ENCODE measurements around the gene PRKAG1. TPM values are rescaled to one million over a fixed set of nuclear protein-coding genes. Genes with fewer than 3 reads are reported as not detected.
A peak's percentile ranks its signal among the peaks of the same experiment; 100 is the strongest.

The PRKAG1 gene
- total RNA-seq, 2 experiments from 2014 or later = 65.9 to 70.2 TPM

GRCh38 chr12:48996794-48997718, 21.5 kb downstream of the PRKAG1 start:
- CTCF ChIA-PET = interaction anchor here (0.5 to 10.7 kb wide), 24 partner anchors 8 to 648 kb away, joined by 3 to 116 read pairs (median 4); partner anchors contain the start of genes DDX23, DHH, LMBR1L and PRKAG1

GRCh38 chr12:48995086-48995879, 23.3 kb downstream of the PRKAG1 start:
- DNase-seq = peak; percentile 62
- Mint-ChIP-seq H3K36me3 (ENCODE audit: low read depth) (peaks cover 4% of the 10 kb centered on the region), H3K27me3 (peaks cover 67% of the 10 kb centered on the region), H3K4me3 (no peak overlapping the region), H3K27ac (no peak overlapping the region), H3K4me1 (peaks cover 32% of the 10 kb centered on the region), H3K9me3 (no peaks in the 10 kb centered on the region)
- ChIA-PET POLR2A (interaction anchor here (1.0 to 1.2 kb wide), 2 partner anchors 12 to 17 kb away, joined by 3 read pairs; partner anchors contain the start of gene WNT1), CTCF (interaction anchor here (0.7 to 10.7 kb wide), 10 partner anchors 8 to 143 kb away, joined by 3 to 116 read pairs (median 9); partner anchors contain the start of genes ARF3, DDX23, PRKAG1 and WNT1)

More at GRCh38 chr12:48996794-48997718, 21.5 kb downstream of the PRKAG1 start:
- no peaks in the 10 kb centered on the region for H3K9me3 Mint-ChIP-seq
- peaks cover 33% of the 10 kb centered on the region for H3K4me1 Mint-ChIP-seq
- POLR2A ChIA-PET = interaction anchor here (0.6 to 8.2 kb wide), 9 partner anchors 9 to 140 kb away, joined by 3 to 96 read pairs (median 3); partner anchors contain the start of genes FKBP11, PRKAG1 and TUBA1B
- H3K36me3 Mint-ChIP-seq (ENCODE audit: low read depth) = peaks cover 17% of the 10 kb centered on the region
- peak overlapping the region; percentile 16 for H3K4me3 Mint-ChIP-seq
- peak; percentile 68 for DNase-seq
- H3K27me3 Mint-ChIP-seq = peaks cover 60% of the 10 kb centered on the region
- H3K27ac Mint-ChIP-seq = no peak overlapping the region

- Mint-ChIP-seq H3K4me3 (no peak overlapping the region), H3K27ac (no peak overlapping the region), H3K36me3 (ENCODE audit: low read depth) (peaks cover under 1% of the 10 kb centered on the region), H3K4me1 (peaks cover 24% of the 10 kb centered on the region), H3K9me3 (no peaks in the 10 kb centered on the region), H3K27me3 (peaks cover 65% of the 10 kb centered on the region)
- POLR2A ChIA-PET = interaction anchor here (0.6 to 1.2 kb wide), 3 partner anchors 11 to 48 kb away, joined by 3 to 4 read pairs (median 3); partner anchors contain the start of gene WNT1
- peak; percentile 15 for DNase-seq
- CTCF ChIA-PET = interaction anchor here (0.6 to 10.7 kb wide), 11 partner anchors 9 to 241 kb away, joined by 3 to 116 read pairs (median 4); partner anchors contain the start of genes ARF3, DDX23, PRKAG1 and WNT1
Observed at GRCh38 chr12:48994224-48995085, 24.1 kb downstream of the PRKAG1 start.

GRCh38 chr12:48993787-48994186, 24.8 kb downstream of the PRKAG1 start:
- peaks cover 65% of the 10 kb centered on the region for H3K27me3 Mint-ChIP-seq
- no peaks in the 10 kb centered on the region for H3K36me3 Mint-ChIP-seq (ENCODE audit: low read depth)
- ChIA-PET POLR2A (interaction anchor here (1.4 kb wide), 1 partner anchor 26 kb away, joined by 3 read pairs; no protein-coding TSS in a partner anchor), CTCF (interaction anchor here (0.6 to 10.7 kb wide), 10 partner anchors 10 to 242 kb away, joined by 3 to 116 read pairs (median 4); partner anchors contain the start of genes DDX23, PRKAG1 and WNT1)
- no peak overlapping the region for H3K4me3 Mint-ChIP-seq
- H3K4me1 Mint-ChIP-seq = peaks cover 18% of the 10 kb centered on the region
- DNase-seq = no peak
- no peak overlapping the region for H3K27ac Mint-ChIP-seq
- H3K9me3 Mint-ChIP-seq = no peaks in the 10 kb centered on the region

- no peak overlapping the region for H3K4me3 Mint-ChIP-seq
- POLR2A ChIA-PET = interaction anchor here (1.3 to 1.5 kb wide), 2 partner anchors 26 to 34 kb away, joined by 3 to 5 read pairs; partner anchors contain the start of genes ARF3 and PRKAG1
Observed at GRCh38 chr12:48991247-48992050, 27.1 kb downstream of the PRKAG1 start.

GRCh38 chr12:48990552-48990951, 28.0 kb downstream of the PRKAG1 start:
- H3K27me3 Mint-ChIP-seq = peaks cover 64% of the 10 kb centered on the region
- POLR2A ChIA-PET = interaction anchor here (1.2 to 1.3 kb wide), 2 partner anchors 11 to 33 kb away, joined by 3 read pairs; partner anchors contain the start of gene ARF3

More at GRCh38 chr12:48991247-48992050, 27.1 kb downstream of the PRKAG1 start:
- peaks cover 65% of the 10 kb centered on the region for H3K27me3 Mint-ChIP-seq
- H3K9me3 Mint-ChIP-seq = no peaks in the 10 kb centered on the region
- DNase-seq = peak; percentile 14
- peaks cover 9% of the 10 kb centered on the region for H3K4me1 Mint-ChIP-seq
- H3K36me3 Mint-ChIP-seq (ENCODE audit: low read depth) = no peaks in the 10 kb centered on the region
- H3K27ac Mint-ChIP-seq = no peak overlapping the region
- CTCF ChIA-PET = interaction anchor here (0.7 to 5.4 kb wide), 9 partner anchors 10 to 233 kb away, joined by 3 to 41 read pairs (median 5); partner anchors contain the start of gene WNT1

GRCh38 chr12:48988030-48988649, 30.4 kb downstream of the PRKAG1 start:
- DNase-seq = peak; percentile 79
- H3K4me1 Mint-ChIP-seq = peaks cover 4% of the 10 kb centered on the region
- H3K27me3 Mint-ChIP-seq = peaks cover 68% of the 10 kb centered on the region
- H3K36me3 Mint-ChIP-seq (ENCODE audit: low read depth) = no peaks in the 10 kb centered on the region
- ChIA-PET CTCF (interaction anchor here (0.7 to 2.5 kb wide), 61 partner anchors 9 to 349 kb away, joined by 3 to 51 read pairs (median 4); partner anchors contain the start of genes ARF3, C1QL4, DDN and DDX23), POLR2A (interaction anchor here (1.0 to 1.7 kb wide), 9 partner anchors 9 to 142 kb away, joined by 3 to 7 read pairs (median 4); partner anchors contain the start of genes DDX23, FKBP11, TUBA1B and WNT1)
- H3K4me3 Mint-ChIP-seq = no peak overlapping the region
- no peak overlapping the region for H3K27ac Mint-ChIP-seq
- H3K9me3 Mint-ChIP-seq = no peaks in the 10 kb centered on the region

More at GRCh38 chr12:48990552-48990951, 28.0 kb downstream of the PRKAG1 start:
- no peak overlapping the region for H3K4me3 Mint-ChIP-seq
- no peaks in the 10 kb centered on the region for H3K36me3 Mint-ChIP-seq (ENCODE audit: low read depth)
- no peak for DNase-seq
- peaks cover 9% of the 10 kb centered on the region for H3K4me1 Mint-ChIP-seq
- H3K27ac Mint-ChIP-seq = no peak overlapping the region
- H3K9me3 Mint-ChIP-seq = no peaks in the 10 kb centered on the region
- CTCF ChIA-PET = interaction anchor here (1.3 to 5.4 kb wide), 3 partner anchors 13 to 56 kb away, joined by 3 to 41 read pairs (median 4); partner anchors contain the start of gene WNT1

GRCh38 chr12:48986720-48987291, 31.8 kb downstream of the PRKAG1 start:
- POLR2A ChIA-PET = interaction anchor here (1.1 kb wide), 1 partner anchor 10 kb away, joined by 4 read pairs; no protein-coding TSS in a partner anchor

GRCh38 chr12:48985901-48986300, 32.7 kb downstream of the PRKAG1 start:
- POLR2A ChIA-PET = interaction anchor here (0.9 kb wide), 1 partner anchor 134 kb away, joined by 3 read pairs; the partner anchor contains the start of gene DDX23
- peaks cover 80% of the 10 kb centered on the region for H3K27me3 Mint-ChIP-seq
- H3K4me1 Mint-ChIP-seq = peaks cover 21% of the 10 kb centered on the region
- no peak overlapping the region for H3K27ac Mint-ChIP-seq
- no peak for DNase-seq
- no peak overlapping the region for H3K4me3 Mint-ChIP-seq
- peaks cover 3% of the 10 kb centered on the region for H3K36me3 Mint-ChIP-seq (ENCODE audit: low read depth)
- no peaks in the 10 kb centered on the region for H3K9me3 Mint-ChIP-seq
- CTCF ChIA-PET = interaction anchor here (0.6 to 1.1 kb wide), 2 partner anchors 8 to 53 kb away, joined by 3 read pairs; partner anchors contain the start of gene WNT1

More at GRCh38 chr12:48986720-48987291, 31.8 kb downstream of the PRKAG1 start:
- no peak for DNase-seq
- no peak overlapping the region for H3K4me3 Mint-ChIP-seq
- no peak overlapping the region for H3K27ac Mint-ChIP-seq
- H3K36me3 Mint-ChIP-seq (ENCODE audit: low read depth) = peaks cover 2% of the 10 kb centered on the region
- H3K9me3 Mint-ChIP-seq = no peaks in the 10 kb centered on the region
- CTCF ChIA-PET = interaction anchor here (1.1 to 2.5 kb wide), 5 partner anchors 9 to 101 kb away, joined by 3 to 13 read pairs (median 6); partner anchors contain the start of gene WNT1
- H3K4me1 Mint-ChIP-seq = peaks cover 12% of the 10 kb centered on the region
- H3K27me3 Mint-ChIP-seq = peaks cover 74% of the 10 kb centered on the region

- no peak for DNase-seq
- H3K27ac Mint-ChIP-seq = no peak overlapping the region
- no peaks in the 10 kb centered on the region for H3K9me3 Mint-ChIP-seq
- H3K4me1 Mint-ChIP-seq = peaks cover 25% of the 10 kb centered on the region
- H3K27me3 Mint-ChIP-seq = peaks cover 80% of the 10 kb centered on the region
- peaks cover 5% of the 10 kb centered on the region for H3K36me3 Mint-ChIP-seq (ENCODE audit: low read depth)
- no peak overlapping the region for H3K4me3 Mint-ChIP-seq
- CTCF ChIA-PET = interaction anchor here (1.6 kb wide), 1 partner anchor 12 kb away, joined by 4 read pairs; no protein-coding TSS in a partner anchor
- POLR2A ChIA-PET = interaction anchor here (0.9 kb wide), 1 partner anchor 134 kb away, joined by 3 read pairs; the partner anchor contains the start of gene DDX23
Observed at GRCh38 chr12:48985475-48985897, 33.1 kb downstream of the PRKAG1 start.
